Measurements from ENCODE around the gene CPTP.

CPTP gene

GRCh38 chr1:1341549-1342021 is 17.0 kb downstream of the CPTP start:
- TF ChIP-seq CTCF (IDR thresholded peaks at IDR 0.05; ENCODE audit: borderline replicate concordance, control extremely low read depth, extremely low read depth, insufficient read depth, missing control alignments): no peak

GRCh38 chr1:1342061-1342562 is 17.5 kb downstream of the CPTP start:
- no peak for DNase-seq (ENCODE audit: low spot score)
- in situ Hi-C loops (cut with MboI; ENCODE audit: low sequenced_read_pairs, unreplicated experiment): no loop called here
- no peak for TF ChIP-seq CTCF (IDR thresholded peaks at IDR 0.05; ENCODE audit: borderline replicate concordance, control extremely low read depth, extremely low read depth, insufficient read depth, missing control alignments)

More at GRCh38 chr1:1341549-1342021, 17.0 kb downstream of the CPTP start:
- in situ Hi-C loops (cut with MboI; ENCODE audit: low sequenced_read_pairs, unreplicated experiment): no loop called here
- no peak for DNase-seq (ENCODE audit: low spot score)

- TF ChIP-seq CTCF (IDR thresholded peaks at IDR 0.05; ENCODE audit: borderline replicate concordance, control extremely low read depth, extremely low read depth, insufficient read depth, missing control alignments): no peak
- in situ Hi-C loops (cut with MboI; ENCODE audit: low sequenced_read_pairs, unreplicated experiment): no loop called here
- no peak for DNase-seq (ENCODE audit: low spot score)
These were observed 18.0 kb downstream of the CPTP start for GRCh38 chr1:1342584-1343115.

GRCh38 chr1:1343811-1344421 is 19.3 kb downstream of the CPTP start:
- no peak for DNase-seq (ENCODE audit: low spot score)
- in situ Hi-C loops (cut with MboI; ENCODE audit: low sequenced_read_pairs, unreplicated experiment): no loop called here
- no peak for TF ChIP-seq CTCF (IDR thresholded peaks at IDR 0.05; ENCODE audit: borderline replicate concordance, control extremely low read depth, extremely low read depth, insufficient read depth, missing control alignments)

GRCh38 chr1:1344655-1345361 is 20.2 kb downstream of the CPTP start:
- DNase-seq (ENCODE audit: low spot score): no peak
- in situ Hi-C loops (cut with MboI; ENCODE audit: low sequenced_read_pairs, unreplicated experiment): no loop called here
- TF ChIP-seq CTCF (IDR thresholded peaks at IDR 0.05; ENCODE audit: borderline replicate concordance, control extremely low read depth, extremely low read depth, insufficient read depth, missing control alignments): no peak

GRCh38 chr1:1345384-1345783 is 20.8 kb downstream of the CPTP start:
- no peak for DNase-seq (ENCODE audit: low spot score)
- TF ChIP-seq CTCF (IDR thresholded peaks at IDR 0.05; ENCODE audit: borderline replicate concordance, control extremely low read depth, extremely low read depth, insufficient read depth, missing control alignments): no peak
- in situ Hi-C loops (cut with MboI; ENCODE audit: low sequenced_read_pairs, unreplicated experiment): no loop called here

Data from GM13976 (cell line).